Stomach smooth muscle (tissue), 2 donors: Measurements from ENCODE around the gene UQCC2.

Source experiments
- H3K27ac ChIP-seq: one replicate; pipeline ENCODE4 v1.7.0; 2013; ENCODE audit warnings: mild to moderate bottlenecking, low read length, inconsistent platforms
- H3K27me3 ChIP-seq, 2 donors: one replicate each; pipeline ENCODE4 v1.7.0; 2013; ENCODE audit warnings: low read length in 2 of 2; ENCODE audit not compliant: insufficient read depth in 2 of 2, control insufficient read depth in 1 of 2
- H3K36me3 ChIP-seq, 2 donors: one replicate each; pipeline ENCODE4 v1.7.0; 2013; ENCODE audit warnings: low read length in 2 of 2; ENCODE audit not compliant: control insufficient read depth in 2 of 2, insufficient read depth in 2 of 2
- H3K4me1 ChIP-seq: one replicate; pipeline ENCODE4 v1.7.0; 2013; ENCODE audit warnings: low read length; ENCODE audit not compliant: control insufficient read depth, insufficient read depth
- H3K4me3 ChIP-seq, 2 donors: one replicate each; pipeline ENCODE4 v1.7.0; 2013; ENCODE audit warnings: low read length in 2 of 2
- H3K9ac ChIP-seq, 2 donors: one replicate each; pipeline ENCODE4 v1.7.0; 2013; ENCODE audit warnings: low read length in 2 of 2, mild to moderate bottlenecking in 1 of 2
- H3K9me3 ChIP-seq, 2 donors: one replicate each; pipeline ENCODE4 v1.7.0; 2013; ENCODE audit warnings: low read length in 2 of 2; ENCODE audit not compliant: control insufficient read depth in 2 of 2
- donor health status: healthy.
- donor health status: Pancreatic carcinoma.

UQCC2 gene

GRCh38 chr6:33725891-33726673 is 14.6 kb upstream of the UQCC2 start:
- Histone ChIP-seq H3K9me3 (no peaks in the 10 kb centered on the region), H3K27ac (no peak overlapping the region), H3K4me1 (no peaks in the 10 kb centered on the region), H3K9ac (no peak overlapping the region), H3K36me3 (no peaks in the 10 kb centered on the region), H3K4me3 (no peak overlapping the region), H3K27me3 (no peaks in the 10 kb centered on the region)

GRCh38 chr6:33725222-33725621 is 13.7 kb upstream of the UQCC2 start:
- Histone ChIP-seq H3K9me3 (no peaks in the 10 kb centered on the region), H3K27ac (no peak overlapping the region), H3K27me3 (no peaks in the 10 kb centered on the region), H3K36me3 (no peaks in the 10 kb centered on the region), H3K9ac (no peak overlapping the region), H3K4me3 (no peak overlapping the region), H3K4me1 (no peaks in the 10 kb centered on the region)

GRCh38 chr6:33724102-33725023 is 12.9 kb upstream of the UQCC2 start:
- no peak overlapping the region for H3K9ac ChIP-seq
- no peak overlapping the region for H3K4me3 ChIP-seq
- no peaks in the 10 kb centered on the region for H3K27me3 ChIP-seq
- no peaks in the 10 kb centered on the region for H3K36me3 ChIP-seq
- H3K9me3 ChIP-seq = no peaks in the 10 kb centered on the region
- no peaks in the 10 kb centered on the region for H3K4me1 ChIP-seq
- no peak overlapping the region for H3K27ac ChIP-seq

GRCh38 chr6:33723371-33724085 is 12.0 kb upstream of the UQCC2 start:
- Histone ChIP-seq H3K27me3 (peaks cover 0 to under 1% of the 10 kb centered on the region in 2 donors), H3K4me1 (no peaks in the 10 kb centered on the region), H3K4me3 (no peak overlapping the region), H3K9me3 (no peaks in the 10 kb centered on the region), H3K27ac (no peak overlapping the region), H3K36me3 (no peaks in the 10 kb centered on the region), H3K9ac (no peak overlapping the region)

GRCh38 chr6:33722103-33722623 is 10.7 kb upstream of the UQCC2 start:
- H3K4me1 ChIP-seq = peaks cover 2% of the 10 kb centered on the region
- no peaks in the 10 kb centered on the region for H3K9me3 ChIP-seq
- H3K27ac ChIP-seq = no peak overlapping the region
- no peak overlapping the region for H3K9ac ChIP-seq
- H3K27me3 ChIP-seq = peaks cover 0 to 3% of the 10 kb centered on the region in 2 donors
- H3K4me3 ChIP-seq = no peak overlapping the region
- no peaks in the 10 kb centered on the region for H3K36me3 ChIP-seq

GRCh38 chr6:33721508-33721907 is 10.0 kb upstream of the UQCC2 start:
- Histone ChIP-seq H3K4me3 (no peak overlapping the region), H3K36me3 (no peaks in the 10 kb centered on the region), H3K9ac (no peak overlapping the region), H3K27me3 (peaks cover 0 to 3% of the 10 kb centered on the region in 2 donors), H3K9me3 (no peaks in the 10 kb centered on the region), H3K4me1 (peaks cover 3% of the 10 kb centered on the region), H3K27ac (no peak overlapping the region)

- peaks cover 3% of the 10 kb centered on the region for H3K4me1 ChIP-seq
Measured at GRCh38 chr6:33720998-33721397, 9.5 kb upstream of the UQCC2 start.

GRCh38 chr6:33719326-33719987 is 8.0 kb upstream of the UQCC2 start:
- H3K9ac ChIP-seq = no peak overlapping the region
- no peak overlapping the region for H3K27ac ChIP-seq
- H3K4me1 ChIP-seq = peaks cover 3% of the 10 kb centered on the region

More at GRCh38 chr6:33720998-33721397, 9.5 kb upstream of the UQCC2 start:
- peaks cover 0 to 3% of the 10 kb centered on the region in 2 donors for H3K27me3 ChIP-seq
- no peak overlapping the region for H3K4me3 ChIP-seq
- no peak overlapping the region for H3K27ac ChIP-seq
- no peaks in the 10 kb centered on the region for H3K9me3 ChIP-seq
- no peak overlapping the region for H3K9ac ChIP-seq
- H3K36me3 ChIP-seq = no peaks in the 10 kb centered on the region

GRCh38 chr6:33718713-33719112 is 7.2 kb upstream of the UQCC2 start:
- Histone ChIP-seq H3K27ac (no peak overlapping the region), H3K36me3 (no peaks in the 10 kb centered on the region), H3K9ac (no peak overlapping the region), H3K9me3 (no peaks in the 10 kb centered on the region), H3K27me3 (peaks cover 0 to 3% of the 10 kb centered on the region in 2 donors), H3K4me3 (no peak overlapping the region), H3K4me1 (peaks cover 3% of the 10 kb centered on the region)

More at GRCh38 chr6:33719326-33719987, 8.0 kb upstream of the UQCC2 start:
- Histone ChIP-seq H3K9me3 (no peaks in the 10 kb centered on the region), H3K4me3 (no peak overlapping the region), H3K27me3 (peaks cover 0 to 3% of the 10 kb centered on the region in 2 donors), H3K36me3 (no peaks in the 10 kb centered on the region)
